Pancreas (tissue), 10 donors: ENCODE results near the gene SV2C. TPM values are rescaled to one million over a fixed set of nuclear protein-coding genes. Genes with fewer than 3 reads are reported as not detected.

Experiments used
- ATAC-seq, 4 donors: fragments of 200-7000 bp; cut with Tn5 transposase; one replicate each; pipeline versions ENCODE4 v1.8.0 to v1.9.1; 2020; ENCODE audit warnings: mild to moderate bottlenecking in 4 of 4, moderate library complexity in 4 of 4
- DNase-seq, 6 donors: peaks; one replicate each; pipeline ENCODE4 v3.0.0-alpha.2; 2020
- FAIRE-seq: peaks from 2 replicates; lab custom pipeline; 2012; peaks lifted over from hg19 to GRCh38; lab: Jason Lieb, UNC
- H3K27ac ChIP-seq, 4 donors: fragments of 200-600 bp; sonication (generic); 1 replicate in 3 of 4; 2 replicates in 1 of 4; pipeline versions ENCODE4 v1.5.0 to v1.8.0; 2020
- H3K27me3 ChIP-seq, 4 donors: fragments of 200-600 bp; one replicate each; pipeline ENCODE4 v1.8.0; 2021
- H3K36me3 ChIP-seq, 3 donors: fragments of 200-600 bp; sonication (generic) in 1 of 3; one replicate each; pipeline versions ENCODE4 v1.5.0 to v1.8.0; 2020 to 2021
- H3K4me1 ChIP-seq, 3 donors: fragments of 200-600 bp; one replicate each; pipeline ENCODE4 v1.8.0; 2021
- H3K4me3 ChIP-seq, 4 donors: fragments of 200-600 bp; sonication (generic) in 2 of 4; one replicate each; pipeline versions ENCODE4 v1.5.0 to v1.8.0; 2020 to 2021
- H3K9me3 ChIP-seq, 4 donors: fragments of 200-600 bp; one replicate each; pipeline ENCODE4 v1.8.0; 2021
- WGBS, 2 donors: extraction: QIAGEN DNeasy Blood & Tissue Kit; methylation state at CpG; one replicate each; pipeline ENCODE4 v1.1.7; 2013; 5-methylcytosine and 5-hydroxymethylcytosine counted together
- intact Hi-C, 3 donors: fragments of 100-400 bp; cut with DNase I; formaldehyde crosslinking; loops; one replicate each; pipeline versions ENCODE4 v1.11.1 to v1.14.2; 2022
- polyA plus RNA-seq, 2 donors: library from polyadenylated mRNA; stranded (reverse); fragments of 200-250 nt; gene quantifications; one replicate each; pipeline ENCODE4 v1.2.3, GENCODE V29; 2013
- total RNA-seq, 6 donors: library from RNA; stranded (reverse); fragmentation: NEBNext Ultra II Directional in 4 of 6; extraction: Animal tissue kit (Norgen Biotek cat#: 25700) in 4 of 6; gene quantifications; one replicate each; pipeline versions ENCODE4 v1.2.1 to v1.2.4, GENCODE V29; 2021 to 2023
- TF ChIP-seq, protein P1 (sequence below), 4 donors: fragments of 200-600 bp; sonication (generic) in 3 of 4; IDR thresholded peaks; one replicate each; pipeline versions ENCODE4 v1.5.0 to v1.8.0; 2021; ENCODE audit warnings: antibody characterized with exemption in 4 of 4
- donor health status: healthy with polysubstance abuse.
- donor health status: DM: no; HTN: no; CAD: no; lungs with moderate emphysema.
- donor health status: DM: no; HTN: no; CAD: no.
- donor health status: control.
- donor health status: control.
- donor health status: Bipolar disorder and iron deficiency.
- donor health status: DM: yes; HTN: yes; CAD: no.
- donor health status: DM: no; HTN: no; CAD: no.
- donor health status: DM: no; HTN: no; CAD: no.
- donor health status: DM: yes; HTN: yes; CAD: no.

SV2C gene
- total and polyA plus RNA-seq, 8 donors, result 0.05 to 0.18 (median 0.08) TPM; not detected in 1

DNA sequence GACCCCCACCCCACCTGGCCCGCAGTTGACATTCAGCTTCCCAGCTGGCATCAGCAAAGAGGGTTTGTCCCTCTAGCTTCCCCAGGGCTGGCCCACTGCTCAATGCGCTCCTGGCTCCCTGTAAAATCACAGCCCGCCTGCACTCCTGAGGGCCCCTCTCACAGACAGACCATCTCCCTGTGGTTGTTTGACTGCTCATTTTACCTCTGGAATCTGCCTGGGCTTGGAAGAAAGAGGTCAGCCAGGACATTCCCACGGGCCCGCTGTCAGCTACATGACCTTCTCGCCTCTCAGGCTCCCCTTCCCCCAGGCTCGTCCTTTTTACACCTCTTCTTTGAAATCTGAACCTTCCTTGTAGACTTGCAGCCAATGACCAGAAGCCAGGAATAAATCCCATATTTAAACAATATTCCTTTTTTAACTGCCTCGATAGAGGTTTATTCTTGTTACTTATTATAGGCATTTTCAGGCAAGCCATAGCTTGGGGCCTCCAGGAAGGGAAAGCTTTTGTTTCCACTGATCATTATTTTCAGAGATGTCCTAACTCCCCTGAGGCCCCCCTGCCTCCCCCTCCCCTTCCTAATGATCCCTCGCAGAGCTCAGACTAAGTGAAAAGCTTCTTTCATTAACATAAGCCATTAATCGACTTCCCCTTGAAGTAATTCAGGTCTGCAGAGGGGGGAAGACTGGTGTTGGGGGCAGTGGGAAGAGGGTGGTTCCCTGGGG, 243.6 kb downstream of the SV2C start:
- no peaks in the 10 kb centered on the region for H3K27me3 ChIP-seq
- no peaks in the 10 kb centered on the region for H3K36me3 ChIP-seq
- H3K4me1 ChIP-seq, result no peaks in the 10 kb centered on the region
- no peak overlapping the region for H3K4me3 ChIP-seq
- TF ChIP-seq, protein P1, sequence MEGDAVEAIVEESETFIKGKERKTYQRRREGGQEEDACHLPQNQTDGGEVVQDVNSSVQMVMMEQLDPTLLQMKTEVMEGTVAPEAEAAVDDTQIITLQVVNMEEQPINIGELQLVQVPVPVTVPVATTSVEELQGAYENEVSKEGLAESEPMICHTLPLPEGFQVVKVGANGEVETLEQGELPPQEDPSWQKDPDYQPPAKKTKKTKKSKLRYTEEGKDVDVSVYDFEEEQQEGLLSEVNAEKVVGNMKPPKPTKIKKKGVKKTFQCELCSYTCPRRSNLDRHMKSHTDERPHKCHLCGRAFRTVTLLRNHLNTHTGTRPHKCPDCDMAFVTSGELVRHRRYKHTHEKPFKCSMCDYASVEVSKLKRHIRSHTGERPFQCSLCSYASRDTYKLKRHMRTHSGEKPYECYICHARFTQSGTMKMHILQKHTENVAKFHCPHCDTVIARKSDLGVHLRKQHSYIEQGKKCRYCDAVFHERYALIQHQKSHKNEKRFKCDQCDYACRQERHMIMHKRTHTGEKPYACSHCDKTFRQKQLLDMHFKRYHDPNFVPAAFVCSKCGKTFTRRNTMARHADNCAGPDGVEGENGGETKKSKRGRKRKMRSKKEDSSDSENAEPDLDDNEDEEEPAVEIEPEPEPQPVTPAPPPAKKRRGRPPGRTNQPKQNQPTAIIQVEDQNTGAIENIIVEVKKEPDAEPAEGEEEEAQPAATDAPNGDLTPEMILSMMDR (IDR thresholded peaks at IDR 0.05), result no peak
- no peaks in the 10 kb centered on the region for H3K9me3 ChIP-seq
- no peak overlapping the region for H3K27ac ChIP-seq
- DNase-seq (no peak), FAIRE-seq (no peak), ATAC-seq (peak in 1 of 4 donors; percentile 14)
- 58 to 60% methylated on average over 10 of the region's 10 CpGs for WGBS, 2 donors
- intact Hi-C loops, result no loop called here

DNA sequence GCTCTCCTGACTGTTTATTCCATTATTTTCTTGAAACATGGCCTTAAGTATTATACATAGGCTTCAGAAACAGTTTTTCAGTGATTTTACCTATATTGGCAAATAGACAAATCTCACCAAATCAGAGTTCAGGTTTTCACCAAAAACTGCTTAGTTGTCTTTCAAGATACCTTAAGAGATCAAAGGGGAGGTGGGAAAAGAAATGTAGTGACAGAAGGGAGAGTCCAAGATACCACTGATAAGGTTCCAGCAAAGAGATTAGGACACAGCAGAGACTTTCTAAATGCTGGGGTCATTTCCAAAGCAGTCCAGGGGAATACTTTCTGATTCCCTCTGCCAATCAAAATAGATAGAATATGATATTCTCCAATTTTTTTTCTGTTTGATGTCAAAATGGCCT, 246.2 kb downstream of the SV2C start:
- Histone ChIP-seq H3K4me3 (no peak overlapping the region), H3K27me3 (no peaks in the 10 kb centered on the region), H3K27ac (no peak overlapping the region), H3K4me1 (peaks cover 0 to 5% (median 0%) of the 10 kb centered on the region in 3 donors), H3K36me3 (no peaks in the 10 kb centered on the region), H3K9me3 (no peaks in the 10 kb centered on the region)
- DNase-seq (no peak), FAIRE-seq (no peak), ATAC-seq (no peak)
- intact Hi-C loops, result no loop called here
- TF ChIP-seq, protein P1 (IDR thresholded peaks at IDR 0.05), result no peak

DNA sequence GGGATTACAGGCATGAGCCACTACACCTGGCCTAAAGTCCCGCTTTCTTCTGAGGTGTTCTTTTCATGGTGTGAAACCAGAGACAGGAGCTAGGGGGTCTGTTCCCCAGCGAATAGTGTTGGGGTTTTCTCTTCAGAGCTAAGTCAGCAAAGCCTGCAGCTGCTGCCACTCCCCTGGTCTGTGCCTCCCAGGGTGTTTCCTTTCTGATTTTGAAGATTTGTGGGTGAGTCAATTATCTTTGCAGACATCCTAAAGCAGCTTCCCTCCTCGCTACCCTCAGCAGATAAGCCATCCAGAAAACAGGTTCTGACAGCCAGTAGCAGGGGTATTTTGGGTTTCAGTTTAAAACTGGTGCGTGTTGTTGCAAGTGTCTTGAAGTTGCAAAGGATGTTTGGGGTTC, 247.9 kb downstream of the SV2C start:
- H3K27ac ChIP-seq, result no peak overlapping the region
- H3K9me3 ChIP-seq, result no peaks in the 10 kb centered on the region
- 89 to 95% methylated on average over 4 of the region's 4 CpGs for WGBS, 2 donors
- no peaks in the 10 kb centered on the region for H3K36me3 ChIP-seq
- peaks cover 0 to 5% (median 0%) of the 10 kb centered on the region in 3 donors for H3K4me1 ChIP-seq
- DNase-seq (no peak), ATAC-seq (no peak), FAIRE-seq (no peak)
- TF ChIP-seq, protein P1 (IDR thresholded peaks at IDR 0.05), result no peak
- intact Hi-C loops, result no loop called here
- no peak overlapping the region for H3K4me3 ChIP-seq
- no peaks in the 10 kb centered on the region for H3K27me3 ChIP-seq

DNA sequence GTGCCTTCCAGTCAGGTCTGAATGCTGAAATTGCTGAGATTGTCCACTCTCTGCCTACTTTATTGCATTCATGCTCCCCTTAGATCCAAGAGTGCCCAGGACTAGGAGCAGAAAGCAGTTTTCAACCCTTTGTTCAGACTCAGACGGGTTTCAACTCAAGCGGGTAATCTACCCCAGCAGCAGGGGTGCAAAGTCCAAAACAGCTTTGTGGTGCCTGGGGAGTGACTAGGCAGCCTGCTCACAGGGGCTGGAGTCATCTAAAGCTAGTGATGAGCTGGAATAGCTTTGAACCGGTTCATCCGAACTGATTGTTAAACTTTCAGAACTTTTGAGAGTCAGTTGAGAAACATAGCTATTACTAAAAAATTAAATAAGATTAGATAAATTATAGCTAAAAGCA, 248.9 kb downstream of the SV2C start:
- Histone ChIP-seq H3K9me3 (no peaks in the 10 kb centered on the region), H3K27me3 (no peaks in the 10 kb centered on the region), H3K4me1 (peaks cover 0 to 5% (median 0%) of the 10 kb centered on the region in 3 donors), H3K4me3 (no peak overlapping the region), H3K36me3 (no peaks in the 10 kb centered on the region), H3K27ac (no peak overlapping the region)
- no peak for DNase-seq
- WGBS, 2 donors, result 47 to 51% methylated on average over 4 of the region's 4 CpGs
- peak; percentile 53 to 74 (median 70) for ATAC-seq
- TF ChIP-seq, protein P1 (IDR thresholded peaks at IDR 0.05), result no peak
- intact Hi-C loops, result no loop called here
- FAIRE-seq, result no peak

DNA sequence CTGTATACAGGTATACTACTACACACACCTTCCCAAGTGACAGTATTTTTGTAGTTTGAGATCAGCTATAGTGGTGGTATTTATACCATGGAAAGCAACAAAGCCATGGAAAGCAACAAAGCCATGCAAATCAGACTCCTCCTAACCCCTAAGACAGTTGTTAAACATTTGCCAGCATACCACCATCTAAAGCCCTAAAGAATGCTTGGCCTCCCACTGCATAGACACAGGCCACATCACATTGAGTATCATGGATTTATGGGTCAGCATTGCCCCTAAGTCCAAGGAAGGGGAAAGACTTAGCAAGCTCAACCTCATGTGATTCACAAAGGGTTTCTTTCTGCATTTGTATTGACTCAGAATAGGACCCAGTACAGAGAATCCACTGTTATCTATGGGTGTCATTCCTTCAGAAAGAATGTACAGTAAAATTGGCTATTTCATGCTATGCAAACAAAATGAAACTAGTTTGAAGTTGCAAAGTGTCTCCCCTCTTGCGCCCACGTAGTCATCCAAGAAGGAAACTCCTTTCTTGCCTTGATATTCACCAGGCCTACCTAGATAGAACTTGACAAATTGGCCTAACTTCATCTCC, 249.5 kb downstream of the SV2C start:
- no peak overlapping the region for H3K4me3 ChIP-seq
- WGBS, 2 donors, result 90 to 95% methylated on average over 2 of the region's 2 CpGs
- TF ChIP-seq, protein P1 (IDR thresholded peaks at IDR 0.05), result no peak
- no peaks in the 10 kb centered on the region for H3K36me3 ChIP-seq
- H3K9me3 ChIP-seq, result no peaks in the 10 kb centered on the region
- H3K27me3 ChIP-seq, result no peaks in the 10 kb centered on the region
- intact Hi-C loops, result no loop called here
- DNase-seq (no peak), FAIRE-seq (no peak), ATAC-seq (no peak)
- peaks cover 0 to 5% (median 0%) of the 10 kb centered on the region in 3 donors for H3K4me1 ChIP-seq
- H3K27ac ChIP-seq, result no peak overlapping the region
